Panc1 (cell line): ENCODE results near the gene RIMKLA. TPM values are rescaled to one million over a fixed set of nuclear protein-coding genes. Genes with fewer than 3 reads are reported as not detected.
A peak's percentile ranks its signal among the peaks of the same experiment; 100 is the strongest.

Experiments used
- ATAC-seq: fragments of 200-7000 bp; cut with Tn5 transposase; 2 replicates; pipeline ENCODE4 v1.9.1; 2020; ENCODE audit warnings: mild to moderate bottlenecking, moderate library complexity
- BruUV-seq: library from RNA; stranded (reverse); fragments of 400-500 nt; replicated peaks from 2 replicates; lab custom pipeline; 2021; lab: Mats Ljungman, UMichigan
- CTCF ChIA-PET: fragments of 300-600 bp; sonication (Branson Sonifier 250); formaldehyde crosslinking; loops from one replicate; lab custom pipeline; 2022; ENCODE audit warnings: antibody characterized with exemption; lab: Charles Lee
- POLR2A ChIA-PET: fragments of 300-600 bp; sonication (Branson Sonifier 250); formaldehyde crosslinking; loops from one replicate; lab custom pipeline; 2022; ENCODE audit warnings: antibody characterized with exemption; lab: Charles Lee
- DNase-seq: peaks from one replicate; pipeline ENCODE4 v3.0.0-alpha.2; 2010; ENCODE audit warnings: low read depth, low spot score
- H3K27ac ChIP-seq: 2 replicates; pipeline ENCODE4 v1.5.1; 2011; ENCODE audit warnings: mild to moderate bottlenecking, low read length, inconsistent platforms
- H3K27me3 ChIP-seq: fragments of 200-500 bp; sonication (Bioruptor generic); 2 replicates; pipeline ENCODE4 v1.6.0; 2014; ENCODE audit warnings: low read length, inconsistent platforms; ENCODE audit not compliant: control insufficient read depth, insufficient read depth
- H3K36me3 ChIP-seq: fragments of 200-500 bp; sonication (Bioruptor generic); 2 replicates; pipeline ENCODE4 v1.5.1; 2014; ENCODE audit warnings: inconsistent platforms, mild to moderate bottlenecking, low read length, moderate library complexity; ENCODE audit not compliant: control insufficient read depth, insufficient read depth
- H3K4me1 ChIP-seq: 2 replicates; pipeline ENCODE4 v1.5.1; 2011; ENCODE audit warnings: inconsistent platforms, mild to moderate bottlenecking, low read length, moderate library complexity; ENCODE audit not compliant: control insufficient read depth, insufficient read depth
- H3K4me3 ChIP-seq, 2 experiments: 2 replicates each; pipeline ENCODE4 v1.5.1; 2011 to 2012; ENCODE audit warnings: low read depth in 2 of 2, low read length in 2 of 2, mild to moderate bottlenecking in 2 of 2, inconsistent platforms in 1 of 2, moderate library complexity in 1 of 2
- H3K9me3 ChIP-seq: fragments of 200-500 bp; sonication (Bioruptor generic); 2 replicates; pipeline ENCODE4 v1.5.1; 2014; ENCODE audit warnings: low read depth, mild to moderate bottlenecking, inconsistent platforms, low read length, moderate library complexity; ENCODE audit not compliant: control insufficient read depth, insufficient read depth
- POLR2AphosphoS5 ChIP-seq: IDR thresholded peaks from 2 replicates; pipeline ENCODE4 v1.6.1; 2012; ENCODE audit warnings: mild to moderate bottlenecking, low read depth, low read length, moderate library complexity
- SIN3A ChIP-seq: IDR thresholded peaks from 2 replicates; pipeline ENCODE4 v1.6.1; 2012; ENCODE audit warnings: low read depth, mild to moderate bottlenecking, low read length, moderate library complexity, borderline replicate concordance; ENCODE audit not compliant: insufficient read depth
- TCF7L2 ChIP-seq: IDR thresholded peaks from 2 replicates; pipeline ENCODE4 v1.6.1; 2011; ENCODE audit warnings: mild to moderate bottlenecking, low read depth, low read length, inconsistent platforms
- in situ Hi-C: cut with HindIII; loops from 2 replicates; pipeline ENCODE4 v1.10.0; 2016; ENCODE audit warnings: low sequenced_read_pairs, low pct_unique_long_range_greater_than_20kb
- intact Hi-C: fragments of 100-400 bp; cut with micrococcal nuclease; formaldehyde crosslinking; loops from one replicate; pipeline ENCODE4 v1.10.0; 2022; ENCODE audit not compliant: unreplicated experiment
- total RNA-seq: library from RNA; stranded (reverse); gene quantifications from one replicate; pipeline ENCODE4 v1.2.1, GENCODE V29; 2021; ENCODE audit not compliant: unreplicated experiment
- TF ChIP-seq, protein P1 (sequence below): fragments of 450-650 bp; IDR thresholded peaks from 2 replicates; pipeline ENCODE4 v1.5.1; 2017; ENCODE audit warnings: mild to moderate bottlenecking
- TF ChIP-seq, protein P2 (sequence below), 2 experiments: IDR thresholded peaks; 2 replicates each; pipeline ENCODE4 v1.6.1; 2011 to 2012; ENCODE audit warnings: low read depth in 2 of 2, control low read depth in 1 of 2, low read length in 1 of 2, mild to moderate bottlenecking in 1 of 2, moderate library complexity in 1 of 2; ENCODE audit not compliant: insufficient read depth in 1 of 2

RIMKLA gene
- total RNA-seq, 1 experiment from 2014 or later = 13.6 TPM

DNA sequence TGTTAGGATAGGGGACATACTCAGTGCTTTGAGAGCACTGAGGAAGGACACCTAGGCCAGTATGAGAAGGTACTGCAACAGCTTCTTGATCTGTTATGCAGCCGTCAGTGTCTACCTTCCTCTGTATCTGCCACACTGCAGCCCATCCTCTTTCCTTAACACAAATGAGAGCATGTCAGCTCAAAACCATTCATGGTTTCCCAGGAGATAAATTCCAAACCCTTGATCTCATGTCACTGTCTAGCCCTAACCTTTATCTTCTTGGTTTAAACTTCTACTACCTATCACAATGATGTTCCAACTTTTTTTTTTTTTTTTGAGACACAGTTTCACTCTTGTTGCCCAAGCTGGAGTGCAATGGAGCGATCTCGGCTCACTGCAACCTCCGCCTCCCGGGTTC lies 73.8 kb downstream of the RIMKLA start:
- H3K27me3 ChIP-seq = no peaks in the 10 kb centered on the region
- in situ Hi-C loops (no loop called here), intact Hi-C loops (no loop called here)
- H3K9me3 ChIP-seq = no peaks in the 10 kb centered on the region
- POLR2A ChIA-PET = interaction anchor here (0.7 kb wide), 1 partner anchor 49 kb away, joined by 4 read pairs; no protein-coding TSS in a partner anchor
- CTCF ChIA-PET = no interaction called here
- peaks cover 9% of the 10 kb centered on the region for H3K36me3 ChIP-seq
- BruUV-seq = no TSS peak
- H3K27ac ChIP-seq = no peak overlapping the region
- H3K4me1 ChIP-seq = peaks cover 7% of the 10 kb centered on the region
- no peak overlapping the region for H3K4me3 ChIP-seq
- ATAC-seq (no peak), DNase-seq (no peak)
- TF ChIP-seq, protein P1, sequence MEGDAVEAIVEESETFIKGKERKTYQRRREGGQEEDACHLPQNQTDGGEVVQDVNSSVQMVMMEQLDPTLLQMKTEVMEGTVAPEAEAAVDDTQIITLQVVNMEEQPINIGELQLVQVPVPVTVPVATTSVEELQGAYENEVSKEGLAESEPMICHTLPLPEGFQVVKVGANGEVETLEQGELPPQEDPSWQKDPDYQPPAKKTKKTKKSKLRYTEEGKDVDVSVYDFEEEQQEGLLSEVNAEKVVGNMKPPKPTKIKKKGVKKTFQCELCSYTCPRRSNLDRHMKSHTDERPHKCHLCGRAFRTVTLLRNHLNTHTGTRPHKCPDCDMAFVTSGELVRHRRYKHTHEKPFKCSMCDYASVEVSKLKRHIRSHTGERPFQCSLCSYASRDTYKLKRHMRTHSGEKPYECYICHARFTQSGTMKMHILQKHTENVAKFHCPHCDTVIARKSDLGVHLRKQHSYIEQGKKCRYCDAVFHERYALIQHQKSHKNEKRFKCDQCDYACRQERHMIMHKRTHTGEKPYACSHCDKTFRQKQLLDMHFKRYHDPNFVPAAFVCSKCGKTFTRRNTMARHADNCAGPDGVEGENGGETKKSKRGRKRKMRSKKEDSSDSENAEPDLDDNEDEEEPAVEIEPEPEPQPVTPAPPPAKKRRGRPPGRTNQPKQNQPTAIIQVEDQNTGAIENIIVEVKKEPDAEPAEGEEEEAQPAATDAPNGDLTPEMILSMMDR = no peak
- TF ChIP-seq SIN3A = no peak
- TF ChIP-seq POLR2AphosphoS5 = no peak
- no peak for TF ChIP-seq TCF7L2
- TF ChIP-seq, protein P2, sequence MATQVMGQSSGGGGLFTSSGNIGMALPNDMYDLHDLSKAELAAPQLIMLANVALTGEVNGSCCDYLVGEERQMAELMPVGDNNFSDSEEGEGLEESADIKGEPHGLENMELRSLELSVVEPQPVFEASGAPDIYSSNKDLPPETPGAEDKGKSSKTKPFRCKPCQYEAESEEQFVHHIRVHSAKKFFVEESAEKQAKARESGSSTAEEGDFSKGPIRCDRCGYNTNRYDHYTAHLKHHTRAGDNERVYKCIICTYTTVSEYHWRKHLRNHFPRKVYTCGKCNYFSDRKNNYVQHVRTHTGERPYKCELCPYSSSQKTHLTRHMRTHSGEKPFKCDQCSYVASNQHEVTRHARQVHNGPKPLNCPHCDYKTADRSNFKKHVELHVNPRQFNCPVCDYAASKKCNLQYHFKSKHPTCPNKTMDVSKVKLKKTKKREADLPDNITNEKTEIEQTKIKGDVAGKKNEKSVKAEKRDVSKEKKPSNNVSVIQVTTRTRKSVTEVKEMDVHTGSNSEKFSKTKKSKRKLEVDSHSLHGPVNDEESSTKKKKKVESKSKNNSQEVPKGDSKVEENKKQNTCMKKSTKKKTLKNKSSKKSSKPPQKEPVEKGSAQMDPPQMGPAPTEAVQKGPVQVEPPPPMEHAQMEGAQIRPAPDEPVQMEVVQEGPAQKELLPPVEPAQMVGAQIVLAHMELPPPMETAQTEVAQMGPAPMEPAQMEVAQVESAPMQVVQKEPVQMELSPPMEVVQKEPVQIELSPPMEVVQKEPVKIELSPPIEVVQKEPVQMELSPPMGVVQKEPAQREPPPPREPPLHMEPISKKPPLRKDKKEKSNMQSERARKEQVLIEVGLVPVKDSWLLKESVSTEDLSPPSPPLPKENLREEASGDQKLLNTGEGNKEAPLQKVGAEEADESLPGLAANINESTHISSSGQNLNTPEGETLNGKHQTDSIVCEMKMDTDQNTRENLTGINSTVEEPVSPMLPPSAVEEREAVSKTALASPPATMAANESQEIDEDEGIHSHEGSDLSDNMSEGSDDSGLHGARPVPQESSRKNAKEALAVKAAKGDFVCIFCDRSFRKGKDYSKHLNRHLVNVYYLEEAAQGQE (IDR thresholded peaks at IDR 0.05; ENCODE audit: insufficient read depth in 1 of 2, low read depth in 2 of 2, low read length in 1 of 2) = no peak

DNA sequence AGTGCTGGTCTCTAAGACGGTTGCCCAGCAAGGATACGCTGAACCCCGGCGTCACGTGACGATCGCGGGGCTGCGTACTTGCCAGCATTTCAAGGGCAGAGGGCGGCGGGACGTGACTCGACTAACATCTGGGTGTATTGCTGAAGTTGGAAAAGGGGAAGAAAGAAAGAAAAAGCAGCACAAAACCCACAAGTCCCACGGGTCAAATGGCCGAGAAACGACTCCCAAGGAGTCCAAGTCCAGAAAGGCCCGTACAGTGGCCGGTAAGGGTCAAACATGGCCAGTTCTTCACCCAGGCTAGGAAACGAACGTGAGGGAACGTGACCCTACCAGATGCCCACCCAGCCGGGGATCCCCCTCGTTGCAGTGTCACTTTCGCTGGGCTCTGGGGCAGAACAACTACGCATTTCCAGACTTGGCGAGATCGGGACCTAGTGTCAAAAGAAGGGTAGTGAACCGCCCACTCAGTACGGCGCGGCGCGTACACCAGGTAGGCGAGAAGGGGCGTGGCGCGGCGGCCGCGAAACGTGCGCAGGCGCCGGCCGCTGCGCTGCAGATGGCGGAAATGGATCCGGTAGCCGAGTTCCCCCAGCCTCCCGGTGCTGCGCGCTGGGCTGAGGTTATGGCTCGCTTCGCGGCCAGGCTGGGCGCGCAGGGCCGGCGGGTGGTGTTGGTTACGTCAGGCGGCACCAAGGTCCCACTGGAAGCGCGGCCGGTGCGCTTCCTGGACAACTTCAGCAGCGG lies 75.6 kb downstream of the RIMKLA start, which contains the start of the genes PPCS and ZMYND12:
TSS of gene PPCS (plus strand) at position 534 of the 744 bp plus-strand sequence. CDS start at position 557, 23 bp downstream.
TSS of gene ZMYND12 (minus strand) at position 13 of the 744 bp plus-strand sequence. CDS start 25 bp downstream, outside the sequence.
- ChIA-PET POLR2A (no interaction called here), CTCF (no interaction called here)
- ATAC-seq = peak; percentile 97
- Histone ChIP-seq H3K4me1 (peaks cover 16% of the 10 kb centered on the region), H3K9me3 (no peaks in the 10 kb centered on the region), H3K36me3 (peaks cover 13% of the 10 kb centered on the region), H3K27me3 (no peaks in the 10 kb centered on the region), H3K27ac (peak within 1 kb of the TSS; percentile 98), H3K4me3 (peak within 1 kb of the TSS; percentile 81 to 93)
- peak; percentile 86 for DNase-seq
- TF ChIP-seq SIN3A (peak; percentile 68; the same call in 1 of the 2 replicates), POLR2AphosphoS5 (peak; percentile 84), TCF7L2 (0 out of 2 replicates have a peak, but pooled peaks have one; percentile 9)
- TF ChIP-seq, protein P1 = no peak
- TF ChIP-seq, protein P2 (IDR thresholded peaks at IDR 0.05; ENCODE audit: insufficient read depth in 1 of 2, low read depth in 2 of 2, low read length in 1 of 2) = peak in 1 of 2 experiments; percentile 58; a peak in 1 of 4 replicates
- intact Hi-C loops (no loop called here), in situ Hi-C loops (no loop called here)
- no TSS peak for BruUV-seq
